Suprapubic skin (tissue), 4 donors: ENCODE measurements around the gene SPRED1. TPM values are rescaled to one million over a fixed set of nuclear protein-coding genes. Genes with fewer than 3 reads are reported as not detected.

ENCODE experiments used
- DNase-seq, 2 donors: peaks; one replicate each; pipeline ENCODE4 v3.0.0-alpha.2; 2019; ENCODE audit warnings: low spot score in 2 of 2
- H3K27ac ChIP-seq: fragments of 200-600 bp; sonication (generic); one replicate; pipeline ENCODE4 v1.5.1; 2019
- H3K27me3 ChIP-seq: fragments of 200-600 bp; sonication (generic); one replicate; pipeline ENCODE4 v1.5.1; 2019
- H3K36me3 ChIP-seq: fragments of 200-600 bp; sonication (generic); one replicate; pipeline ENCODE4 v1.5.1; 2019
- H3K4me1 ChIP-seq: fragments of 200-600 bp; sonication (generic); one replicate; pipeline ENCODE4 v1.5.1; 2019
- H3K4me3 ChIP-seq: fragments of 200-600 bp; sonication (generic); one replicate; pipeline ENCODE4 v1.5.1; 2019; ENCODE audit warnings: mild to moderate bottlenecking
- H3K9me3 ChIP-seq: fragments of 200-600 bp; sonication (generic); one replicate; pipeline ENCODE4 v1.5.1; 2019
- EP300 ChIP-seq: sonication (generic); formaldehyde crosslinking; IDR thresholded peaks from one replicate; pipeline ENCODE4 v1.6.1; 2017; ENCODE audit warnings: antibody characterized with exemption
- POLR2A ChIP-seq, 2 donors: fragments of 450-650 bp; IDR thresholded peaks; one replicate each; pipeline ENCODE4 v1.6.1; 2017; ENCODE audit warnings: antibody characterized with exemption in 2 of 2, mild to moderate bottlenecking in 2 of 2, moderate library complexity in 2 of 2
- POLR2AphosphoS5 ChIP-seq, 3 donors: sonication (generic); formaldehyde crosslinking; IDR thresholded peaks; one replicate each; pipeline ENCODE4 v1.6.1; 2017; ENCODE audit warnings: antibody characterized with exemption in 3 of 3
- WGBS: methylation state at CpG from one replicate; pipeline ENCODE4 v1.1.5; 2018; 5-methylcytosine and 5-hydroxymethylcytosine counted together
- total RNA-seq, 4 donors: library from RNA; depleted of rRNA; stranded (reverse); fragments of >200 nt; gene quantifications; one replicate each; pipeline ENCODE4 v1.1.0, GENCODE V29; 2016
- TF ChIP-seq, protein P1 (sequence below), 2 donors: fragments of 200-600 bp in 1 of 2; fragments of 450-650 bp in 1 of 2; sonication (generic) in 1 of 2; IDR thresholded peaks; one replicate each; pipeline ENCODE4 v1.5.1; 2016 to 2019; ENCODE audit warnings: antibody characterized with exemption in 2 of 2, mild to moderate bottlenecking in 1 of 2, moderate library complexity in 1 of 2

Gene SPRED1
- total RNA-seq, 4 donors from 2014 or later, result 8.8 to 17.6 (median 12.8) TPM

GRCh38 chr15:38211249-38211648 lies 41.4 kb upstream of the SPRED1 start:
- no peak for DNase-seq
- H3K9me3 ChIP-seq, result no peaks in the 10 kb centered on the region
- H3K4me3 ChIP-seq, result no peak overlapping the region
- TF ChIP-seq POLR2A (IDR thresholded peaks at IDR 0.05), result no peak
- no peak for TF ChIP-seq EP300
- no peak for TF ChIP-seq POLR2AphosphoS5 (IDR thresholded peaks at IDR 0.05)
- TF ChIP-seq, protein P1, sequence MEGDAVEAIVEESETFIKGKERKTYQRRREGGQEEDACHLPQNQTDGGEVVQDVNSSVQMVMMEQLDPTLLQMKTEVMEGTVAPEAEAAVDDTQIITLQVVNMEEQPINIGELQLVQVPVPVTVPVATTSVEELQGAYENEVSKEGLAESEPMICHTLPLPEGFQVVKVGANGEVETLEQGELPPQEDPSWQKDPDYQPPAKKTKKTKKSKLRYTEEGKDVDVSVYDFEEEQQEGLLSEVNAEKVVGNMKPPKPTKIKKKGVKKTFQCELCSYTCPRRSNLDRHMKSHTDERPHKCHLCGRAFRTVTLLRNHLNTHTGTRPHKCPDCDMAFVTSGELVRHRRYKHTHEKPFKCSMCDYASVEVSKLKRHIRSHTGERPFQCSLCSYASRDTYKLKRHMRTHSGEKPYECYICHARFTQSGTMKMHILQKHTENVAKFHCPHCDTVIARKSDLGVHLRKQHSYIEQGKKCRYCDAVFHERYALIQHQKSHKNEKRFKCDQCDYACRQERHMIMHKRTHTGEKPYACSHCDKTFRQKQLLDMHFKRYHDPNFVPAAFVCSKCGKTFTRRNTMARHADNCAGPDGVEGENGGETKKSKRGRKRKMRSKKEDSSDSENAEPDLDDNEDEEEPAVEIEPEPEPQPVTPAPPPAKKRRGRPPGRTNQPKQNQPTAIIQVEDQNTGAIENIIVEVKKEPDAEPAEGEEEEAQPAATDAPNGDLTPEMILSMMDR (IDR thresholded peaks at IDR 0.05), result no peak
- no peaks in the 10 kb centered on the region for H3K27me3 ChIP-seq
- H3K36me3 ChIP-seq, result no peaks in the 10 kb centered on the region
- peaks cover 16% of the 10 kb centered on the region for H3K4me1 ChIP-seq
- H3K27ac ChIP-seq, result no peak overlapping the region

DNA sequence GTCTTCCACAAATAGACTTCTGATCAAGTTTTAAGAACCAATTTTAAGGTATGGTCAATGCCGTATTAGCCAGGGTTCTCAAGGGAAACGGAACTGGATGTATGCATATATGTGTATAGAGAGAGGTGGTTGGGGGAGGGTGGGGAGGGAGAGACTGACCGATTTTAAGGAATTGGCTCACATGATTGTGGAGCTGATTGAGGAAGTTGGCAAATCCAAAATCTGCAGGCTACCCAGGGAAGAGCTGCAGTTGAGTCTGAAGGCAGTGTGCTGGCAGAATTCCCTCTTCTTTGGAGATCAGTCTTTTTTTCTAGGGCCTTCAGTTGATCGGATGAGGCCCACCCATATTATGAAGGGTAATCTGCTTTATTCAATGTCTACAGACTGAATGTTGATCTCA lies 40.8 kb upstream of the SPRED1 start:
- Histone ChIP-seq H3K27ac (no peak overlapping the region), H3K36me3 (no peaks in the 10 kb centered on the region), H3K9me3 (no peaks in the 10 kb centered on the region), H3K4me1 (peaks cover 12% of the 10 kb centered on the region), H3K27me3 (no peaks in the 10 kb centered on the region), H3K4me3 (no peak overlapping the region)
- WGBS, result 95% methylated on average over 4 of the region's 4 CpGs
- no peak for DNase-seq
- TF ChIP-seq EP300, result no peak

GRCh38 chr15:38212729-38213351 lies 39.8 kb upstream of the SPRED1 start:
- Histone ChIP-seq H3K4me3 (no peak overlapping the region), H3K9me3 (no peaks in the 10 kb centered on the region), H3K4me1 (peaks cover 12% of the 10 kb centered on the region), H3K36me3 (no peaks in the 10 kb centered on the region), H3K27ac (no peak overlapping the region), H3K27me3 (no peaks in the 10 kb centered on the region)
- 57% methylated on average over 3 of the region's 3 CpGs for WGBS
- DNase-seq, result no peak
- no peak for TF ChIP-seq POLR2A (IDR thresholded peaks at IDR 0.05)
- TF ChIP-seq, protein P1 (IDR thresholded peaks at IDR 0.05), result no peak
- no peak for TF ChIP-seq POLR2AphosphoS5 (IDR thresholded peaks at IDR 0.05)
- TF ChIP-seq EP300, result no peak

DNA sequence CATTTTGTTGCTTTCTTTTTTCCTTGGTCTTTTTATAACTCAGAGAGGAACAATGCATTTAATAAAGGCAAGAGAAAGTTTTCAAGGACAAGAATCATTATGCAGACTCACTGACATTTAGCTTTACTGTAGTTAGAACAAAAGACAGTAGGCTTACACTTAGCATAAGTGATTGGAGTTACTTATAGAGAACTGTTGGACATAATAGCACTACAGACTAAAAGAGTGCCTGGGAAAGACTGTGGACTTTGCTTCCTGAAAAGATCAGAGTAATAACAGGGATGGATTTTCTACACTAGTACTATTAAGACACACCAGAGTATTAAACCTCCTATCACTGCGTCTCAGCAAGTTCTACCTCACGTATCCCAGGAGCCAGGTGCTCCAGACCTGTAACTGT lies 39.3 kb upstream of the SPRED1 start:
- no peaks in the 10 kb centered on the region for H3K27me3 ChIP-seq
- TF ChIP-seq EP300 (no peak), POLR2A (IDR thresholded peaks at IDR 0.05) (no peak), POLR2AphosphoS5 (IDR thresholded peaks at IDR 0.05) (no peak)
- TF ChIP-seq, protein P1 (IDR thresholded peaks at IDR 0.05), result no peak
- WGBS, result 87% methylated on average over 2 of the region's 2 CpGs
- no peak for DNase-seq
- H3K4me1 ChIP-seq, result peaks cover 16% of the 10 kb centered on the region
- H3K36me3 ChIP-seq, result no peaks in the 10 kb centered on the region
- H3K4me3 ChIP-seq, result no peak overlapping the region
- H3K9me3 ChIP-seq, result no peaks in the 10 kb centered on the region
- H3K27ac ChIP-seq, result no peak overlapping the region

DNA sequence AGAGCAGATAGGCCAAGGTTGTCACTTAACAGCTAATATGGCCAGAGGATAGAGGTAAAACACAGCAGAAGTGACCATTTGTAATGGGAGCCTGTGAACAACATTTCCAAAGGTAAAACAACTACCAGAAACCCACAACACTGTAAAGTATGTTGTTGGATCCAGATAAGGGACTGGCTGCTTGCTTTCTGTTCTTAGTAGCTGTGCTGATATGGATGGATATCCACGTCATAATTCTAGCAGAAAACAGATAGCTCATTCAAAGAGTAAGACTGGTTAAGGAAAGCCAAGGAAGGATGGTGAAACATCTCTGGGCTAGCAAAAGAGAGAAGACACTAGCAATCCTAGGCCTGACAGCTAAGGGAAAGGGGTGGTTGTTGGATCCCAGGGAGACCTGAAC lies 36.9 kb upstream of the SPRED1 start:
- no peaks in the 10 kb centered on the region for H3K27me3 ChIP-seq
- no peaks in the 10 kb centered on the region for H3K9me3 ChIP-seq
- no peaks in the 10 kb centered on the region for H3K36me3 ChIP-seq
- no peak overlapping the region for H3K4me3 ChIP-seq
- no peak for TF ChIP-seq EP300
- TF ChIP-seq POLR2A (IDR thresholded peaks at IDR 0.05), result no peak
- TF ChIP-seq POLR2AphosphoS5 (IDR thresholded peaks at IDR 0.05), result no peak
- TF ChIP-seq, protein P1 (IDR thresholded peaks at IDR 0.05), result no peak
- WGBS, result 88% methylated on average over 1 of the region's 1 CpG
- peaks cover 20% of the 10 kb centered on the region for H3K4me1 ChIP-seq
- H3K27ac ChIP-seq, result no peak overlapping the region
- no peak for DNase-seq

DNA sequence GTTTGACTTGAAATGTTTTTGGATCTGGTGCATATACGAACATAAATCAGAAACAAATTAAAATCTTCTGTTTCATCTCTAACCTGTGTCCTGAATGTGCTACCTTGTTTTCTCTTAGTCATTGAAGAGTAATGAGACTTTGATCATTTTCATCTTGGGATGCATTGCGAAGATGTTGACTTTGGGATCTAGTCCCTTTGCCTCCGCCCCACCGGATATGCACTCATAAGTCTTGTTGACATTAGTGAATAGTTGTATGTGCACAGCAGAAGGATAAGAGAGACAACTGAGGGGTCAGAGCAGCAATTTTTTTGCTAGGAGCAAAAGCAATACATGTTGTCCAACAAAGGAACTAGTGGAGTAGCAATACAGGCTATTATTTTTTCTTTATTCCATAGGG lies 35.9 kb upstream of the SPRED1 start:
- Histone ChIP-seq H3K36me3 (no peaks in the 10 kb centered on the region), H3K4me3 (no peak overlapping the region), H3K27ac (peak overlapping the region; percentile 75), H3K4me1 (peaks cover 20% of the 10 kb centered on the region), H3K27me3 (no peaks in the 10 kb centered on the region), H3K9me3 (no peaks in the 10 kb centered on the region)
- no peak for TF ChIP-seq POLR2AphosphoS5 (IDR thresholded peaks at IDR 0.05)
- TF ChIP-seq EP300, result no peak
- TF ChIP-seq, protein P1 (IDR thresholded peaks at IDR 0.05), result no peak
- no peak for TF ChIP-seq POLR2A (IDR thresholded peaks at IDR 0.05)
- WGBS, result 71% methylated on average over 4 of the region's 4 CpGs
- no peak for DNase-seq
